ENCODE results near the gene TMEM255A. TPM values are rescaled to one million over a fixed set of nuclear protein-coding genes. Genes with fewer than 3 reads are reported as not detected.

The TMEM255A gene
- polyA plus RNA-seq, 1 donor from 2014 or later = 7.5 TPM

DNA sequence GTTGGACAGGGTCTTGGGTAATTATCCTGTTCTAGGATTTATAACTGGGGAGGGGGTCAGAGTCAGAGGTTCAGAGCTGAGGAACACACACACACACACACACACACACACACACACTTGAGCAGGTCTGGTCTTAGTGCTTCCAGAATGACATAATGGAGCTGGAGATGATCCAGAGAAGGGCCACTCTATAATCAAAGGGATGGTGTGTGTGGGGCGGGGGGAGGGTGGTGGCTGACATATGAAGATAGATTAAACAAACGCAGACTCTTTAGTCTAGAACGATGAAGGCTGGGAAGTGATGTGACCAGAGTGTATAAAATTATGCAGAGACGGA lies 434 bp upstream of the TMEM255A start:
- peak overlapping the region; percentile 64 for H3K9ac ChIP-seq (ENCODE audit: low read length)
- no peaks in the 10 kb centered on the region for H3K79me2 ChIP-seq (replicated peaks; ENCODE audit: insufficient read depth, low read length)
- no peak for TF ChIP-seq EP300 (conservative IDR thresholded peaks at IDR 0.05; ENCODE audit: poor library complexity, severe bottlenecking)
- TF ChIP-seq, protein P1, sequence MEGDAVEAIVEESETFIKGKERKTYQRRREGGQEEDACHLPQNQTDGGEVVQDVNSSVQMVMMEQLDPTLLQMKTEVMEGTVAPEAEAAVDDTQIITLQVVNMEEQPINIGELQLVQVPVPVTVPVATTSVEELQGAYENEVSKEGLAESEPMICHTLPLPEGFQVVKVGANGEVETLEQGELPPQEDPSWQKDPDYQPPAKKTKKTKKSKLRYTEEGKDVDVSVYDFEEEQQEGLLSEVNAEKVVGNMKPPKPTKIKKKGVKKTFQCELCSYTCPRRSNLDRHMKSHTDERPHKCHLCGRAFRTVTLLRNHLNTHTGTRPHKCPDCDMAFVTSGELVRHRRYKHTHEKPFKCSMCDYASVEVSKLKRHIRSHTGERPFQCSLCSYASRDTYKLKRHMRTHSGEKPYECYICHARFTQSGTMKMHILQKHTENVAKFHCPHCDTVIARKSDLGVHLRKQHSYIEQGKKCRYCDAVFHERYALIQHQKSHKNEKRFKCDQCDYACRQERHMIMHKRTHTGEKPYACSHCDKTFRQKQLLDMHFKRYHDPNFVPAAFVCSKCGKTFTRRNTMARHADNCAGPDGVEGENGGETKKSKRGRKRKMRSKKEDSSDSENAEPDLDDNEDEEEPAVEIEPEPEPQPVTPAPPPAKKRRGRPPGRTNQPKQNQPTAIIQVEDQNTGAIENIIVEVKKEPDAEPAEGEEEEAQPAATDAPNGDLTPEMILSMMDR (IDR thresholded peaks at IDR 0.05; ENCODE audit: poor library complexity, severe bottlenecking) = no peak
- no peak for TF ChIP-seq MXI1 (conservative IDR thresholded peaks at IDR 0.05; ENCODE audit: poor library complexity, severe bottlenecking)
- no peak for TF ChIP-seq EZH2 (IDR thresholded peaks at IDR 0.05; ENCODE audit: borderline replicate concordance, insufficient read depth, low read length, poor library complexity, severe bottlenecking)
- TF ChIP-seq TAF1 (IDR thresholded peaks at IDR 0.05; ENCODE audit: low read depth) = no peak
- TF ChIP-seq SMC3 (conservative IDR thresholded peaks at IDR 0.05; ENCODE audit: poor library complexity) = no peak
- TF ChIP-seq RAD21 (conservative IDR thresholded peaks at IDR 0.05) = no peak
- TF ChIP-seq REST (IDR thresholded peaks at IDR 0.05; ENCODE audit: borderline replicate concordance) = no peak
- TF ChIP-seq POLR2AphosphoS5 (IDR thresholded peaks at IDR 0.05) = no peak
- H3F3A ChIP-seq (ENCODE audit: insufficient read depth, low read length, poor library complexity, severe bottlenecking) = no peaks in the 10 kb centered on the region
- H2AFZ ChIP-seq (ENCODE audit: low read depth, low read length) = no peak overlapping the region
- H4K20me1 ChIP-seq (ENCODE audit: insufficient read depth) = no peaks in the 10 kb centered on the region
- no peaks in the 10 kb centered on the region for H3K36me3 ChIP-seq (ENCODE audit: insufficient read depth, low read length)
- no peak overlapping the region for H3K27ac ChIP-seq (ENCODE audit: low read length)
- no peak overlapping the region for H3K4me2 ChIP-seq (ENCODE audit: low read length)
- H3K4me3 ChIP-seq (ENCODE audit: low read length) = peak overlapping the region; percentile 77
- no peaks in the 10 kb centered on the region for H3K27me3 ChIP-seq (ENCODE audit: insufficient read depth, low read depth, low read length)
- H3K9me3 ChIP-seq (ENCODE audit: low read length) = no peaks in the 10 kb centered on the region
- H3K9me2 ChIP-seq (ENCODE audit: insufficient read depth, low read length) = no peaks in the 10 kb centered on the region

GRCh38 chrX:120309873-120310705 lies 1.2 kb downstream of the TMEM255A start:
- Histone ChIP-seq H3K27me3 (ENCODE audit: insufficient read depth, low read depth, low read length) (no peaks in the 10 kb centered on the region), H3K9me3 (ENCODE audit: low read length) (no peaks in the 10 kb centered on the region), H3K9me2 (ENCODE audit: insufficient read depth, low read length) (no peaks in the 10 kb centered on the region), H3F3A (ENCODE audit: insufficient read depth, low read length, poor library complexity, severe bottlenecking) (no peaks in the 10 kb centered on the region), H3K27ac (ENCODE audit: low read length) (no peak overlapping the region), H3K4me3 (ENCODE audit: low read length) (peak overlapping the region; percentile 77), H3K36me3 (ENCODE audit: insufficient read depth, low read length) (no peaks in the 10 kb centered on the region), H3K4me2 (ENCODE audit: low read length) (peak overlapping the region; percentile 73), H3K9ac (ENCODE audit: low read length) (peak overlapping the region; percentile 59), H3K79me2 (replicated peaks; ENCODE audit: insufficient read depth, low read length) (no peaks in the 10 kb centered on the region), H4K20me1 (ENCODE audit: insufficient read depth) (no peaks in the 10 kb centered on the region), H2AFZ (ENCODE audit: low read depth, low read length) (no peak overlapping the region)
- TF ChIP-seq SMC3 (conservative IDR thresholded peaks at IDR 0.05; ENCODE audit: poor library complexity) (no peak), POLR2AphosphoS5 (IDR thresholded peaks at IDR 0.05) (no peak), REST (IDR thresholded peaks at IDR 0.05; ENCODE audit: borderline replicate concordance) (no peak), TAF1 (IDR thresholded peaks at IDR 0.05; ENCODE audit: low read depth) (no peak), RAD21 (conservative IDR thresholded peaks at IDR 0.05) (no peak), EZH2 (IDR thresholded peaks at IDR 0.05; ENCODE audit: borderline replicate concordance, insufficient read depth, low read length, poor library complexity, severe bottlenecking) (no peak), MXI1 (conservative IDR thresholded peaks at IDR 0.05; ENCODE audit: poor library complexity, severe bottlenecking) (no peak), EP300 (conservative IDR thresholded peaks at IDR 0.05; ENCODE audit: poor library complexity, severe bottlenecking) (no peak)
- TF ChIP-seq, protein P1 (IDR thresholded peaks at IDR 0.05; ENCODE audit: poor library complexity, severe bottlenecking) = no peak
